H1 (cell line): ENCODE results near the gene HMX1. TPM values are rescaled to one million over a fixed set of nuclear protein-coding genes. Genes with fewer than 3 reads are reported as not detected.

ENCODE experiments used
- CTCF ChIA-PET: fragments of 300-600 bp; sonication (Branson Sonifier 250); formaldehyde crosslinking; loops from one replicate; lab custom pipeline; 2021; ENCODE audit not compliant: partially characterized antibody; lab: Charles Lee
- POLR2A ChIA-PET: fragments of 300-600 bp; sonication (Branson Sonifier 250); formaldehyde crosslinking; loops from one replicate; lab custom pipeline; 2021; ENCODE audit warnings: inconsistent platforms; ENCODE audit not compliant: partially characterized antibody; lab: Charles Lee
- DNase-seq, 2 experiments: peaks; one replicate each; pipeline versions ENCODE4 v3.0.0 to v3.0.0-alpha.2; 2010 to 2022; ENCODE audit warnings: low spot score in 2 of 2, low read depth in 1 of 2, mixed read lengths in 1 of 2
- FAIRE-seq: peaks from 2 replicates; lab custom pipeline; 2011; peaks lifted over from hg19 to GRCh38; lab: Jason Lieb, UNC
- H2AFZ ChIP-seq: 2 replicates; pipeline ENCODE4 v1.8.1; 2012; ENCODE audit warnings: low read length, inconsistent platforms
- H2AK5ac ChIP-seq: 2 replicates; pipeline ENCODE4 v1.6.1; 2013; ENCODE audit warnings: low read depth, low read length
- H2BK120ac ChIP-seq: replicated peaks from 2 replicates; pipeline ENCODE3; 2013; ENCODE audit warnings: low read depth, low read length, inconsistent platforms
- H2BK12ac ChIP-seq: 2 replicates; pipeline ENCODE4 v1.6.1; 2013; ENCODE audit warnings: low read depth, low read length
- H2BK15ac ChIP-seq: 2 replicates; pipeline ENCODE4 v1.6.1; 2013; ENCODE audit warnings: low read length
- H2BK20ac ChIP-seq: 2 replicates; pipeline ENCODE4 v1.6.1; 2013; ENCODE audit warnings: low read length
- H2BK5ac ChIP-seq: 2 replicates; pipeline ENCODE4 v1.6.1; 2013; ENCODE audit warnings: low read depth, low read length
- H3K14ac ChIP-seq: 2 replicates; pipeline ENCODE4 v1.6.1; 2013; ENCODE audit warnings: inconsistent platforms; ENCODE audit not compliant: insufficient read length
- H3K18ac ChIP-seq: 2 replicates; pipeline ENCODE4 v1.6.1; 2013; ENCODE audit warnings: low read length; ENCODE audit errors: extremely low read depth
- H3K23ac ChIP-seq: 2 replicates; pipeline ENCODE4 v1.6.1; 2013; ENCODE audit warnings: inconsistent platforms; ENCODE audit not compliant: insufficient read length
- H3K23me2 ChIP-seq: 2 replicates; pipeline ENCODE4 v1.6.1; 2013; ENCODE audit warnings: low read depth, low read length
- H3K27ac ChIP-seq: 2 replicates; pipeline ENCODE4 v1.6.1; 2011; ENCODE audit warnings: low read depth, low read length, inconsistent platforms
- H3K27me3 ChIP-seq, 4 experiments: replicated peaks in 1 of 4; 1 replicate in 1 of 4; 2 replicates in 3 of 4; pipeline versions ENCODE4 v1.6.1 to v1.8.1; 2011 to 2013; ENCODE audit warnings: low read length in 3 of 4, mild to moderate bottlenecking in 3 of 4, inconsistent platforms in 2 of 4, mixed read lengths in 2 of 4, moderate library complexity in 1 of 4; ENCODE audit not compliant: control insufficient read depth in 3 of 4, insufficient read depth in 3 of 4; ENCODE audit errors: extremely low read depth in 1 of 4
- H3K36me3 ChIP-seq, 4 experiments: 2 replicates each; pipeline versions ENCODE4 v1.6.1 to v1.8.1; 2011 to 2013; ENCODE audit warnings: mild to moderate bottlenecking in 4 of 4, low read length in 3 of 4, moderate library complexity in 2 of 4, control low read depth in 1 of 4, inconsistent platforms in 1 of 4; ENCODE audit not compliant: insufficient read depth in 4 of 4, control insufficient read depth in 2 of 4
- H3K4ac ChIP-seq: replicated peaks from 2 replicates; pipeline ENCODE3; 2013; ENCODE audit warnings: low read length, low read depth, mixed read lengths, inconsistent platforms; ENCODE audit not compliant: insufficient read length
- H3K4me1 ChIP-seq, 4 experiments: replicated peaks in 1 of 4; 1 replicate in 1 of 4; 2 replicates in 3 of 4; pipeline versions ENCODE4 v1.6.1 to v1.8.1; 2011 to 2013; ENCODE audit warnings: low read length in 3 of 4, inconsistent platforms in 2 of 4, mixed read lengths in 1 of 4; ENCODE audit not compliant: insufficient read depth in 4 of 4, control insufficient read depth in 3 of 4
- H3K4me2 ChIP-seq, 2 experiments: 2 replicates each; pipeline versions ENCODE4 v1.6.1 to v1.8.1; 2011 to 2013; ENCODE audit warnings: low read depth in 2 of 2, low read length in 2 of 2, control low read depth in 1 of 2, inconsistent platforms in 1 of 2, mild to moderate bottlenecking in 1 of 2; ENCODE audit not compliant: insufficient read depth in 1 of 2
- H3K4me3 ChIP-seq, 4 experiments: fragments of 200-600, 300-600 bp in 1 of 4; sonication (generic), shearing (Covaris generic), sonication (Bioruptor Twin) in 1 of 4; 2 replicates each; pipeline versions ENCODE4 v1.5.1 to v1.8.1; 2011 to 2016; ENCODE audit warnings: low read length in 4 of 4, low read depth in 3 of 4, control low read depth in 2 of 4, inconsistent platforms in 2 of 4, mild to moderate bottlenecking in 2 of 4, mixed read lengths in 1 of 4, moderate library complexity in 1 of 4; ENCODE audit not compliant: insufficient read depth in 2 of 4; ENCODE audit errors: extremely low read depth in 1 of 4
- H3K56ac ChIP-seq: replicated peaks from 2 replicates; pipeline ENCODE3; 2013; ENCODE audit warnings: low read depth, mild to moderate bottlenecking, mixed read lengths, low read length, inconsistent platforms; ENCODE audit not compliant: insufficient read length
- H3K79me1 ChIP-seq: 2 replicates; pipeline ENCODE4 v1.6.1; 2013; ENCODE audit warnings: low read depth, low read length, control low read depth
- H3K79me2 ChIP-seq, 2 experiments: 2 replicates each; pipeline versions ENCODE4 v1.6.1 to v1.8.1; 2012 to 2013; ENCODE audit warnings: low read length in 2 of 2, mild to moderate bottlenecking in 2 of 2, inconsistent platforms in 1 of 2; ENCODE audit not compliant: insufficient read depth in 2 of 2, control insufficient read depth in 1 of 2
- H3K9ac ChIP-seq, 4 experiments: replicated peaks in 1 of 4; 1 replicate in 1 of 4; 2 replicates in 3 of 4; pipeline versions ENCODE4 v1.6.1 to v1.8.1; 2011 to 2013; ENCODE audit warnings: low read depth in 3 of 4, low read length in 3 of 4, control low read depth in 2 of 4, mild to moderate bottlenecking in 2 of 4, moderate library complexity in 2 of 4, inconsistent platforms in 1 of 4; ENCODE audit errors: extremely low read depth in 1 of 4
- H3K9me3 ChIP-seq, 2 experiments: 2 replicates each; pipeline versions ENCODE4 v1.6.1 to v1.8.1; 2012 to 2013; ENCODE audit warnings: mild to moderate bottlenecking in 2 of 2, moderate library complexity in 2 of 2, control low read depth in 1 of 2, inconsistent platforms in 1 of 2, low read depth in 1 of 2, low read length in 1 of 2, mixed read lengths in 1 of 2; ENCODE audit not compliant: insufficient read depth in 2 of 2
- H4K20me1 ChIP-seq, 2 experiments: replicated peaks in 1 of 2; 2 replicates each; pipeline versions ENCODE3 to v1.8.1; 2011 to 2013; ENCODE audit warnings: inconsistent platforms in 2 of 2, low read length in 2 of 2, mild to moderate bottlenecking in 1 of 2; ENCODE audit not compliant: insufficient read depth in 2 of 2, control insufficient read depth in 1 of 2
- H4K5ac ChIP-seq: 2 replicates; pipeline ENCODE4 v1.6.1; 2013; ENCODE audit warnings: low read length, low read depth, mixed read lengths, inconsistent platforms; ENCODE audit not compliant: insufficient read length
- H4K8ac ChIP-seq: 2 replicates; pipeline ENCODE4 v1.8.0; 2013; ENCODE audit warnings: mild to moderate bottlenecking, moderate library complexity, low read length, inconsistent platforms; ENCODE audit not compliant: insufficient read depth; ENCODE audit errors: extremely low read depth
- H4K91ac ChIP-seq: replicated peaks from 2 replicates; pipeline ENCODE3; 2013; ENCODE audit warnings: low read length, mixed read lengths, inconsistent platforms; ENCODE audit not compliant: insufficient read length
- ASH2L ChIP-seq: fragments of 200-600, 300-600 bp; sonication (generic); IDR thresholded peaks from one replicate; pipeline ENCODE4 v1.7.1; 2017; ENCODE audit warnings: low read length
- CBX5 ChIP-seq: fragments of 300-800, 300-1000 bp; sonication (generic); IDR thresholded peaks from 2 replicates; pipeline ENCODE4 v1.7.1; 2016; ENCODE audit warnings: antibody characterized with exemption, low read length, low read depth
- CBX8 ChIP-seq: fragments of 300-800, 300-1000 bp; sonication (generic); IDR thresholded peaks from 2 replicates; pipeline ENCODE4 v1.7.1; 2016; ENCODE audit warnings: low read depth, low read length, borderline replicate concordance
- WGBS, 2 experiments: shearing (Covaris generic) in 1 of 2; methylation state at CpG; one replicate each; pipeline versions ENCODE4 v1.1.6 to v1.1.7; 2013 to 2015; ENCODE audit warnings: low lambda C conversion rate in 2 of 2, mixed read lengths in 2 of 2, inconsistent platforms in 1 of 2, low coverage in 1 of 2, missing lambda C conversion rate in 1 of 2; ENCODE audit not compliant: insufficient replicate concordance in 2 of 2, insufficient coverage in 1 of 2, insufficient read length in 1 of 2; ENCODE audit errors: extremely low coverage in 1 of 2, missing lambda C conversion rate in 1 of 2; 5-methylcytosine and 5-hydroxymethylcytosine counted together
- polyA plus RNA-seq, 7 experiments: library from polyadenylated mRNA; depleted of rRNA in 3 of 7; stranded (reverse) in 5 of 7; unstranded in 2 of 7; fragments of >200 nt in 5 of 7; fragments of 200-250 nt in 2 of 7; gene quantifications; 1 replicate in 5 of 7; 2 replicates in 1 of 7; 4 replicates in 1 of 7; pipeline versions ENCODE4 v1.2.1 to v1.2.3, GENCODE V29; 2011 to 2013; ENCODE audit warnings: missing spikeins in 2 of 7, mixed read lengths in 2 of 7
- total RNA-seq: library from RNA; stranded (reverse); fragmentation: NEBNext Ultra II Directional; extraction: Animal tissue kit (Norgen Biotek cat#: 25700); gene quantifications from 2 replicates; pipeline ENCODE4 v1.2.1, GENCODE V29; 2021

HMX1 gene
- total and polyA plus RNA-seq, 2 of the 8 experiments (the other 6 are each of a cell fraction or from before 2014, with no cell fraction given) = 0.26 TPM; not detected in 1

DNA sequence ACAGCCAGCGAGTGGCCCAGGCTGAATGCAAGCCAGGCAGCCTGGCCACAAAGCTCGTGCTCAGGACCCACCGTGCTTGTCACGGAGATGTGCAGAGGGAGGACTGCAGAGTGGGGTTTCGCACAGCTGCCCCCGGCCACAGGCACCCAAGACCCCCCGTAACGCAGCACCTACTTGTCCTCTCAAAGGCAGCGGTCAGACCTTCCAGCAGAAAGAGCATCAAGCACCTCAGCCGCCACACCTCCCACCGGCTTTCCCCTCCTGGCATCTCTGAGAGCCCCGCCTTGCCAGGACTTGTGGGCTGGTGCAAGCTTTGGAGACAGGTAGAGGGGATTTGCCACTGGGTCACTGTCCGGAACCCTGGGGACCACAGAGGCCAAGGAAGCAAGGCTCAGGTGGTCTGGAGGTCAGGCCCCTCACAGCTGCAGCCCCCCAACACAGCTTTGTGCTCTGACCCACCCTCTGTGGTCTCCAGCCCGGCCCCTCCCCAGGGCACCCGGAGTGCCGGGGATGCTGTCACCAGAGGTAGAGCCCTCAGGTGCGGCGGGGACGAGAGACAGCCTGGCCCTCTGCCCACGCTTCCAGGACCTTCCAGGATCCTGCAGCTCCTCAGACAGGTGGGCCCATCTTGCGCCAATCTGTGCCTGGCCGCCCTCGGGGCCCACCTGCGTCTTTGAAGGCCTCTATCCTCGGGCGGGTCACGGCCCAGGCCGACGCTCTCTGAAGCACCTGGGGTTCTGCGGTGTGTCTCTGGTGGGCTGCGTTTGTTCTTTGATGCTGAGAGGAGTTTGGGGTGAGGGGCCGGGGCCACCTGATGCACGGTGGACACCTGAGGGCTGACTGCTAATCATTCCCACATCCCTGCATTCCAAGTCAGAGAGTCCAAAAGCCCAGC lies 34.4 kb upstream of the HMX1 start:
- Histone ChIP-seq H4K91ac (no peak overlapping the region), H2BK20ac (no peak overlapping the region), H2BK15ac (no peak overlapping the region), H4K20me1 (no peaks in the 10 kb centered on the region), H3K23me2 (no peaks in the 10 kb centered on the region), H3K79me2 (no peaks in the 10 kb centered on the region), H3K9me3 (peaks cover 14 to 33% of the 10 kb centered on the region in 2 experiments), H3K36me3 (no peaks in the 10 kb centered on the region), H3K79me1 (no peaks in the 10 kb centered on the region), H3K56ac (no peak overlapping the region), H2AK5ac (no peak overlapping the region), H2BK120ac (no peak overlapping the region), H3K4me1 (no peaks in the 10 kb centered on the region), H3K27me3 (no peaks in the 10 kb centered on the region; a peak in 1 of 7 replicates), H3K4me2 (no peak overlapping the region), H4K5ac (no peak overlapping the region), H3K4ac (no peak overlapping the region), H3K9ac (no peak overlapping the region), H3K27ac (no peak overlapping the region), H3K18ac (no peak overlapping the region), H3K14ac (no peak overlapping the region), H4K8ac (no peak overlapping the region; the same call in 1 of the 2 replicates), H2AFZ (no peak overlapping the region), H3K23ac (no peak overlapping the region), H2BK12ac (no peak overlapping the region), H2BK5ac (no peak overlapping the region), H3K4me3 (no peak overlapping the region)
- TF ChIP-seq CBX5 = no peak
- no peak for TF ChIP-seq CBX8
- TF ChIP-seq ASH2L = no peak
- DNase-seq (peak in 1 of 2 experiments; percentile 37), FAIRE-seq (no peak)
- WGBS, 2 experiments = 88% methylated on average over 31 of the region's 33 CpGs; no CpG with 5 or more reads in 1 of the 2 experiments
- POLR2A ChIA-PET = interaction anchor here (0.6 kb wide), 1 partner anchor 825 kb away, joined by 3 read pairs; no protein-coding TSS in a partner anchor
- CTCF ChIA-PET = interaction anchor here (1.3 to 2.2 kb wide), 2 partner anchors 10 to 19 kb away, joined by 5 to 7 read pairs; no protein-coding TSS in a partner anchor
